ENCODE measurements around the gene KIAA0319L.

DNA sequence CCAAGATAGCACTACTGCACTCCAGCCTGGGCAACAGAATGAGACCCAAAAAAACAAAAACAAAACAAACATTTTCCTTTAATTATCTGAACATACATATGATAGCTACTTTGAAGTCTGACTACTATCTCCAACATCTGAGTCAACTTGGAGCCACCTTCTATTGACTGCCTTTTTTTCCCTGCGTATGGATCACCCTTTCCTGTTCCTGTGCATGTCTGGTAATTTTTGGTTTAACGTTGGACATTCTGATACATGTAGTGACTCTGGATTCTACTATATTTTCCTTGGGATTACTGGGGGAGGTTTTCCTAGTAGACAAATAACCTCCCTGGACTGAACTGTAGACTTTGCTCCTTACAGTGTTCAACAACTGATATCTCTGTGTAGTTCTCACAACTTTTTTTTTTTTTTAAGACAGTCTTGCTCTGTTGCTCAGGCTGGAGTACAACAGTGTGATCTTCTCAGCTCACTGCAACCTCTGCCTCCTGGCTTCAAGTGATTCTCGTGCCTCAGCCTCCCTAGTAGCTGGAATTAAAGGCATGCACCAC, 70.3 kb downstream of the KIAA0319L start:
- TF ChIP-seq EP300 (IDR thresholded peaks at IDR 0.05) = no peak
- TF ChIP-seq, protein P1, sequence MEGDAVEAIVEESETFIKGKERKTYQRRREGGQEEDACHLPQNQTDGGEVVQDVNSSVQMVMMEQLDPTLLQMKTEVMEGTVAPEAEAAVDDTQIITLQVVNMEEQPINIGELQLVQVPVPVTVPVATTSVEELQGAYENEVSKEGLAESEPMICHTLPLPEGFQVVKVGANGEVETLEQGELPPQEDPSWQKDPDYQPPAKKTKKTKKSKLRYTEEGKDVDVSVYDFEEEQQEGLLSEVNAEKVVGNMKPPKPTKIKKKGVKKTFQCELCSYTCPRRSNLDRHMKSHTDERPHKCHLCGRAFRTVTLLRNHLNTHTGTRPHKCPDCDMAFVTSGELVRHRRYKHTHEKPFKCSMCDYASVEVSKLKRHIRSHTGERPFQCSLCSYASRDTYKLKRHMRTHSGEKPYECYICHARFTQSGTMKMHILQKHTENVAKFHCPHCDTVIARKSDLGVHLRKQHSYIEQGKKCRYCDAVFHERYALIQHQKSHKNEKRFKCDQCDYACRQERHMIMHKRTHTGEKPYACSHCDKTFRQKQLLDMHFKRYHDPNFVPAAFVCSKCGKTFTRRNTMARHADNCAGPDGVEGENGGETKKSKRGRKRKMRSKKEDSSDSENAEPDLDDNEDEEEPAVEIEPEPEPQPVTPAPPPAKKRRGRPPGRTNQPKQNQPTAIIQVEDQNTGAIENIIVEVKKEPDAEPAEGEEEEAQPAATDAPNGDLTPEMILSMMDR (IDR thresholded peaks at IDR 0.05) = no peak

Data from esophagus muscularis mucosa (tissue), 3 donors.